ENCODE data around the gene TBC1D1. TPM values are rescaled to one million over a fixed set of nuclear protein-coding genes. Genes with fewer than 3 reads are reported as not detected.

The TBC1D1 gene
- total RNA-seq, 1 experiment from 2014 or later = 89.0 TPM

GRCh38 chr4:38153387-38153760 lies 262.5 kb downstream of the TBC1D1 start:
- intact Hi-C loops (cut with micrococcal nuclease) = no loop called here
- no peak overlapping the region for H2AFZ ChIP-seq (ENCODE audit: low read length)
- H3F3A ChIP-seq (ENCODE audit: low read length, unreplicated experiment) = no peaks in the 10 kb centered on the region
- no peaks in the 10 kb centered on the region for H3K27me3 ChIP-seq (ENCODE audit: low read length)
- no peaks in the 10 kb centered on the region for H3K9me2 ChIP-seq (replicated peaks; ENCODE audit: low read length)
- ATAC-seq (no peak), DNase-seq (no peak)
- H4K20me1 ChIP-seq (ENCODE audit: low read length) = no peaks in the 10 kb centered on the region
- H3K4me2 ChIP-seq (ENCODE audit: low read length) = no peak overlapping the region
- ChIA-PET CTCF (no interaction called here), POLR2A (ENCODE audit: unreplicated experiment) (no interaction called here)
- H3K4me1 ChIP-seq (ENCODE audit: insufficient read depth, low read length) = no peaks in the 10 kb centered on the region
- H3K9me3 ChIP-seq (ENCODE audit: low read length) = no peaks in the 10 kb centered on the region
- no peak overlapping the region for H3K9ac ChIP-seq (ENCODE audit: low read length)
- H3K27ac ChIP-seq (ENCODE audit: low read length) = no peak overlapping the region
- no peaks in the 10 kb centered on the region for H3K36me3 ChIP-seq (ENCODE audit: low read depth, low read length)
- no peaks in the 10 kb centered on the region for H3K79me2 ChIP-seq (ENCODE audit: low read length)
- TF ChIP-seq EZH2phosphoT487 (IDR thresholded peaks at IDR 0.05; ENCODE audit: borderline replicate concordance, low read length) = no peak
- TF ChIP-seq, protein P1, sequence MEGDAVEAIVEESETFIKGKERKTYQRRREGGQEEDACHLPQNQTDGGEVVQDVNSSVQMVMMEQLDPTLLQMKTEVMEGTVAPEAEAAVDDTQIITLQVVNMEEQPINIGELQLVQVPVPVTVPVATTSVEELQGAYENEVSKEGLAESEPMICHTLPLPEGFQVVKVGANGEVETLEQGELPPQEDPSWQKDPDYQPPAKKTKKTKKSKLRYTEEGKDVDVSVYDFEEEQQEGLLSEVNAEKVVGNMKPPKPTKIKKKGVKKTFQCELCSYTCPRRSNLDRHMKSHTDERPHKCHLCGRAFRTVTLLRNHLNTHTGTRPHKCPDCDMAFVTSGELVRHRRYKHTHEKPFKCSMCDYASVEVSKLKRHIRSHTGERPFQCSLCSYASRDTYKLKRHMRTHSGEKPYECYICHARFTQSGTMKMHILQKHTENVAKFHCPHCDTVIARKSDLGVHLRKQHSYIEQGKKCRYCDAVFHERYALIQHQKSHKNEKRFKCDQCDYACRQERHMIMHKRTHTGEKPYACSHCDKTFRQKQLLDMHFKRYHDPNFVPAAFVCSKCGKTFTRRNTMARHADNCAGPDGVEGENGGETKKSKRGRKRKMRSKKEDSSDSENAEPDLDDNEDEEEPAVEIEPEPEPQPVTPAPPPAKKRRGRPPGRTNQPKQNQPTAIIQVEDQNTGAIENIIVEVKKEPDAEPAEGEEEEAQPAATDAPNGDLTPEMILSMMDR (conservative IDR thresholded peaks at IDR 0.05; ENCODE audit: low read depth, low read length) = no peak
- TF ChIP-seq EZH2 (IDR thresholded peaks at IDR 0.05; ENCODE audit: low read length, unreplicated experiment) = no peak
- H3K4me3 ChIP-seq (ENCODE audit: low read length) = no peak overlapping the region
- no TSS peak for BruUV-seq (replicated peaks)

DNA sequence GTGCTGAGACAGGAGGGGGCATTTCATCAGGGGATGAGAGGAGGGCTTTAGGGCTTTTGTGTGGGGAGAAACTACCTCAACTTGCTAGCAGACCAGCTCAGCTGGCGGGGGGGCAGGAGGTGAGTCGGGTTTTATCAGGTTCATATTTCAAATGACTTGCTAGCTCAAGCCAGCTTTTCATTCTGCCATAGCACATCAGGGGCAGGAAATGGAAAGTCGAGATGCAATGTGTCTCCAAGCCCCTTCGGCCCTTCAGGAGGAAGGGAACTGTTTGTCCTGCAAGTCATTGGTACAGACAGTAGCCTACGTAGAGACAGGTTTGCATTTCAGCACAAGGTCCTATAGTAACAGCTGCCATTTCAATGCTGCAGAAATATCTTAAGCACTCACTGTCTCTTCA lies 263.4 kb downstream of the TBC1D1 start:
- H3K27me3 ChIP-seq (ENCODE audit: low read length) = no peaks in the 10 kb centered on the region
- BruUV-seq (replicated peaks) = no TSS peak
- H3K4me1 ChIP-seq (ENCODE audit: insufficient read depth, low read length) = no peaks in the 10 kb centered on the region
- peak; percentile 23 for DNase-seq
- TF ChIP-seq, protein P1 (conservative IDR thresholded peaks at IDR 0.05; ENCODE audit: low read depth, low read length) = no peak
- TF ChIP-seq EZH2phosphoT487 (IDR thresholded peaks at IDR 0.05; ENCODE audit: borderline replicate concordance, low read length) (no peak), EZH2 (IDR thresholded peaks at IDR 0.05; ENCODE audit: low read length, unreplicated experiment) (no peak)
- H3K4me2 ChIP-seq (ENCODE audit: low read length) = no peak overlapping the region
- H3K79me2 ChIP-seq (ENCODE audit: low read length) = no peaks in the 10 kb centered on the region
- no peak overlapping the region for H2AFZ ChIP-seq (ENCODE audit: low read length)
- H3F3A ChIP-seq (ENCODE audit: low read length, unreplicated experiment) = no peaks in the 10 kb centered on the region
- no peak overlapping the region for H3K4me3 ChIP-seq (ENCODE audit: low read length)
- POLR2A ChIA-PET (ENCODE audit: unreplicated experiment) = interaction anchor here (0.7 kb wide), 1 partner anchor 26 kb away, joined by 3 read pairs; no protein-coding TSS in a partner anchor
- no peaks in the 10 kb centered on the region for H4K20me1 ChIP-seq (ENCODE audit: low read length)
- intact Hi-C loops (cut with micrococcal nuclease) = no loop called here
- no peak overlapping the region for H3K9ac ChIP-seq (ENCODE audit: low read length)
- H3K36me3 ChIP-seq (ENCODE audit: low read depth, low read length) = no peaks in the 10 kb centered on the region
- CTCF ChIA-PET = no interaction called here
- no peaks in the 10 kb centered on the region for H3K9me2 ChIP-seq (replicated peaks; ENCODE audit: low read length)
- ATAC-seq = no peak
- no peak overlapping the region for H3K27ac ChIP-seq (ENCODE audit: low read length)
- H3K9me3 ChIP-seq (ENCODE audit: low read length) = no peaks in the 10 kb centered on the region

- Histone ChIP-seq H3K9me3 (ENCODE audit: low read length) (no peaks in the 10 kb centered on the region), H3K4me2 (ENCODE audit: low read length) (no peak overlapping the region), H3F3A (ENCODE audit: low read length, unreplicated experiment) (no peaks in the 10 kb centered on the region), H3K4me1 (ENCODE audit: insufficient read depth, low read length) (no peaks in the 10 kb centered on the region), H3K36me3 (ENCODE audit: low read depth, low read length) (no peaks in the 10 kb centered on the region), H3K4me3 (ENCODE audit: low read length) (no peak overlapping the region), H3K79me2 (ENCODE audit: low read length) (no peaks in the 10 kb centered on the region), H3K9ac (ENCODE audit: low read length) (no peak overlapping the region), H3K27ac (ENCODE audit: low read length) (no peak overlapping the region), H2AFZ (ENCODE audit: low read length) (no peak overlapping the region), H3K9me2 (replicated peaks; ENCODE audit: low read length) (no peaks in the 10 kb centered on the region), H4K20me1 (ENCODE audit: low read length) (no peaks in the 10 kb centered on the region), H3K27me3 (ENCODE audit: low read length) (no peaks in the 10 kb centered on the region)
- ATAC-seq (no peak), DNase-seq (no peak)
- intact Hi-C loops (cut with micrococcal nuclease) = no loop called here
- ChIA-PET POLR2A (ENCODE audit: unreplicated experiment) (interaction anchor here (0.6 kb wide), 1 partner anchor 36 kb away, joined by 6 read pairs; no protein-coding TSS in a partner anchor), CTCF (interaction anchor here (0.5 to 0.7 kb wide), 2 partner anchors 86 to 522 kb away, joined by 4 to 5 read pairs; no protein-coding TSS in a partner anchor)
- no TSS peak for BruUV-seq (replicated peaks)
- TF ChIP-seq EZH2phosphoT487 (IDR thresholded peaks at IDR 0.05; ENCODE audit: borderline replicate concordance, low read length) (no peak), EZH2 (IDR thresholded peaks at IDR 0.05; ENCODE audit: low read length, unreplicated experiment) (no peak)
- TF ChIP-seq, protein P1 (conservative IDR thresholded peaks at IDR 0.05; ENCODE audit: low read depth, low read length) = no peak
Measured at GRCh38 chr4:38154681-38155588, 264.1 kb downstream of the TBC1D1 start.

Measured in PC-3 (cell line).